H9 (cell line): ENCODE measurements around the gene MTCH1. TPM values are rescaled to one million over a fixed set of nuclear protein-coding genes. Genes with fewer than 3 reads are reported as not detected.

Experiments
- DNase-seq: peaks from one replicate; pipeline ENCODE4 v3.0.0-alpha.2; 2017
- H2AFZ ChIP-seq: one replicate; pipeline ENCODE4 v1.6.1; 2013; ENCODE audit warnings: mild to moderate bottlenecking, low read length, control low read depth, moderate library complexity
- H2AK5ac ChIP-seq: 2 replicates; pipeline ENCODE4 v1.6.1; 2013; ENCODE audit warnings: low read length, control low read depth, mixed read lengths; ENCODE audit not compliant: insufficient read length
- H2BK120ac ChIP-seq: one replicate; pipeline ENCODE4 v1.6.1; 2013; ENCODE audit warnings: low read depth, mild to moderate bottlenecking, low read length, control low read depth, inconsistent platforms; ENCODE audit not compliant: poor library complexity, severe bottlenecking
- H2BK12ac ChIP-seq: 2 replicates; pipeline ENCODE4 v1.6.1; 2013; ENCODE audit warnings: low read length, control low read depth, mixed read lengths, low read depth; ENCODE audit not compliant: insufficient read length
- H2BK15ac ChIP-seq: 2 replicates; pipeline ENCODE4 v1.6.1; 2013; ENCODE audit warnings: low read depth, low read length, control low read depth
- H2BK20ac ChIP-seq: one replicate; pipeline ENCODE4 v1.6.1; 2013; ENCODE audit warnings: low read depth, mild to moderate bottlenecking, low read length, control low read depth, inconsistent platforms; ENCODE audit not compliant: poor library complexity, severe bottlenecking
- H2BK5ac ChIP-seq: 2 replicates; pipeline ENCODE4 v1.6.1; 2013; ENCODE audit warnings: low read length, control low read depth, mixed read lengths; ENCODE audit not compliant: insufficient read length
- H3K14ac ChIP-seq: 2 replicates; pipeline ENCODE4 v1.6.1; 2013; ENCODE audit warnings: low read length, control low read depth; ENCODE audit not compliant: insufficient read depth
- H3K18ac ChIP-seq: 2 replicates; pipeline ENCODE4 v1.6.1; 2013; ENCODE audit warnings: low read depth, mild to moderate bottlenecking, mixed read lengths, low read length, control low read depth; ENCODE audit not compliant: insufficient read length
- H3K23ac ChIP-seq: 2 replicates; pipeline ENCODE4 v1.6.1; 2013; ENCODE audit warnings: low read length, control low read depth, mixed read lengths, low read depth; ENCODE audit not compliant: insufficient read length
- H3K23me2 ChIP-seq: 2 replicates; pipeline ENCODE4 v1.6.1; 2013; ENCODE audit warnings: low read depth, mild to moderate bottlenecking, mixed read lengths, low read length, control low read depth; ENCODE audit not compliant: insufficient read length, poor library complexity, severe bottlenecking
- H3K27ac ChIP-seq: 2 replicates; pipeline ENCODE4 v1.5.1; 2013; ENCODE audit warnings: low read length, control low read depth, mixed read lengths, low read depth; ENCODE audit not compliant: insufficient read length
- H3K27me3 ChIP-seq: 2 replicates; pipeline ENCODE4 v1.6.1; 2013; ENCODE audit warnings: low read length, control low read depth, inconsistent platforms; ENCODE audit not compliant: insufficient read depth
- H3K4ac ChIP-seq: 2 replicates; pipeline ENCODE4 v1.6.1; 2013; ENCODE audit warnings: low read depth, mild to moderate bottlenecking, control low read depth, inconsistent platforms, low read length, moderate library complexity
- H3K4me1 ChIP-seq: 2 replicates; pipeline ENCODE4 v1.6.1; 2013; ENCODE audit warnings: low read length, control low read depth, inconsistent platforms; ENCODE audit not compliant: insufficient read depth
- H3K4me2 ChIP-seq: 2 replicates; pipeline ENCODE4 v1.6.1; 2013; ENCODE audit warnings: low read length, control low read depth, mixed read lengths; ENCODE audit not compliant: insufficient read length, insufficient read depth
- H3K56ac ChIP-seq: 2 replicates; pipeline ENCODE4 v1.6.1; 2013; ENCODE audit warnings: low read depth, mild to moderate bottlenecking, mixed read lengths, low read length, control low read depth; ENCODE audit not compliant: insufficient read length
- H3K79me1 ChIP-seq: 2 replicates; pipeline ENCODE4 v1.6.1; 2013; ENCODE audit warnings: low read depth, mild to moderate bottlenecking, moderate library complexity, low read length, control low read depth, inconsistent platforms; ENCODE audit not compliant: insufficient read depth, poor library complexity, severe bottlenecking
- H3K79me2 ChIP-seq: 2 replicates; pipeline ENCODE4 v1.6.1; 2013; ENCODE audit warnings: low read length, control low read depth, inconsistent platforms; ENCODE audit not compliant: insufficient read depth
- H3K9ac ChIP-seq: 2 replicates; pipeline ENCODE4 v1.6.1; 2013; ENCODE audit warnings: low read length, control low read depth, mixed read lengths; ENCODE audit not compliant: insufficient read length; ENCODE audit errors: extremely low read depth
- H3K9me3 ChIP-seq: one replicate; pipeline ENCODE4 v1.6.1; 2013; ENCODE audit warnings: low read depth, low read length, inconsistent platforms; ENCODE audit not compliant: control insufficient read depth
- H3T11ph ChIP-seq: one replicate; pipeline ENCODE4 v1.6.1; 2013; ENCODE audit warnings: mild to moderate bottlenecking, low read length, control low read depth, inconsistent platforms
- H4K20me1 ChIP-seq: one replicate; pipeline ENCODE4 v1.6.1; 2013; ENCODE audit not compliant: control insufficient read depth, insufficient read length, insufficient read depth
- H4K5ac ChIP-seq: 2 replicates; pipeline ENCODE4 v1.6.1; 2013; ENCODE audit warnings: low read depth, mild to moderate bottlenecking, mixed read lengths, low read length, control low read depth; ENCODE audit not compliant: insufficient read length
- H4K8ac ChIP-seq: replicated peaks from 2 replicates; pipeline ENCODE4 v1.6.1; 2013; ENCODE audit warnings: low read length, control low read depth, mixed read lengths, low read depth; ENCODE audit not compliant: insufficient read length
- H4K91ac ChIP-seq: 2 replicates; pipeline ENCODE4 v1.6.1; 2013; ENCODE audit warnings: low read depth, mild to moderate bottlenecking, moderate library complexity, mixed read lengths, low read length, control low read depth; ENCODE audit not compliant: insufficient read length
- H3K27ac Mint-ChIP-seq, 3 experiments: 2 replicates in 2 of 3; 3 replicates in 1 of 3; pipeline ENCODE4 v1.8.0; 2020 to 2021; ENCODE audit warnings: mixed read lengths in 3 of 3, mild to moderate bottlenecking in 1 of 3, moderate library complexity in 1 of 3
- H3K27me3 Mint-ChIP-seq: 2 replicates; pipeline ENCODE4 v1.8.0; 2021; ENCODE audit warnings: low read depth, mild to moderate bottlenecking, moderate library complexity, mixed read lengths
- H3K36me3 Mint-ChIP-seq, 3 experiments: 2 replicates in 2 of 3; 3 replicates in 1 of 3; pipeline ENCODE4 v1.8.0; 2020 to 2021; ENCODE audit warnings: low read depth in 3 of 3, mixed read lengths in 3 of 3; ENCODE audit not compliant: insufficient read depth in 1 of 3
- H3K4me1 Mint-ChIP-seq, 2 experiments: 2 replicates each; pipeline ENCODE4 v1.8.0; 2020; ENCODE audit warnings: mixed read lengths in 2 of 2
- H3K4me3 Mint-ChIP-seq, 2 experiments: 2 replicates in 1 of 2; 3 replicates in 1 of 2; pipeline ENCODE4 v1.8.0; 2020 to 2021; ENCODE audit warnings: mild to moderate bottlenecking in 2 of 2, mixed read lengths in 2 of 2, moderate library complexity in 1 of 2
- H3K9me3 Mint-ChIP-seq, 2 experiments: 2 replicates in 1 of 2; 3 replicates in 1 of 2; pipeline ENCODE4 v1.8.0; 2020; ENCODE audit warnings: mild to moderate bottlenecking in 2 of 2, mixed read lengths in 2 of 2, moderate library complexity in 1 of 2
- WGBS: extraction: QIAGEN DNeasy Blood & Tissue Kit; methylation state at CpG from one replicate; pipeline ENCODE4 v1.1.7; 2013; ENCODE audit warnings: missing lambda C conversion rate, low lambda C conversion rate, mixed read lengths; ENCODE audit not compliant: insufficient read length; ENCODE audit errors: extremely low coverage; 5-methylcytosine and 5-hydroxymethylcytosine counted together
- long read RNA-seq: library from polyadenylated mRNA; unstranded; transcript quantifications from one replicate; pipeline ENCODE4 v2.0.0, GENCODE V29; 2020
- total RNA-seq: library from RNA; stranded (reverse); gene quantifications from 2 replicates; pipeline ENCODE4 v1.2.1, GENCODE V29; 2021
- TF ChIP-seq, protein P1 (sequence below): fragments of 200-600 bp; sonication (generic); conservative IDR thresholded peaks from 3 replicates; pipeline ENCODE4 v1.8.0; 2021; ENCODE audit warnings: antibody characterized with exemption, mild to moderate bottlenecking

Gene MTCH1, protein sequence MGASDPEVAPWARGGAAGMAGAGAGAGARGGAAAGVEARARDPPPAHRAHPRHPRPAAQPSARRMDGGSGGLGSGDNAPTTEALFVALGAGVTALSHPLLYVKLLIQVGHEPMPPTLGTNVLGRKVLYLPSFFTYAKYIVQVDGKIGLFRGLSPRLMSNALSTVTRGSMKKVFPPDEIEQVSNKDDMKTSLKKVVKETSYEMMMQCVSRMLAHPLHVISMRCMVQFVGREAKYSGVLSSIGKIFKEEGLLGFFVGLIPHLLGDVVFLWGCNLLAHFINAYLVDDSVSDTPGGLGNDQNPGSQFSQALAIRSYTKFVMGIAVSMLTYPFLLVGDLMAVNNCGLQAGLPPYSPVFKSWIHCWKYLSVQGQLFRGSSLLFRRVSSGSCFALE
- 200 and 205 TPM in 2 replicates for total RNA-seq
- long read RNA-seq, transcript MTCH1-201 (12 exons, 2,006 nt), result major isoform, 444 of 823 reads
- long read RNA-seq, transcript MTCH1-202 (12 exons, 2,057 nt), result minor isoform, 300 of 823 reads
- long read RNA-seq, transcript MTCH1-204 (11 exons, 1,572 nt), result minor isoform, 9 of 823 reads
- long read RNA-seq, partial matches to known transcripts, result 29 of 823 reads
- long read RNA-seq, other reads (novel, unspliced or antisense), result 41 of 823 reads

DNA sequence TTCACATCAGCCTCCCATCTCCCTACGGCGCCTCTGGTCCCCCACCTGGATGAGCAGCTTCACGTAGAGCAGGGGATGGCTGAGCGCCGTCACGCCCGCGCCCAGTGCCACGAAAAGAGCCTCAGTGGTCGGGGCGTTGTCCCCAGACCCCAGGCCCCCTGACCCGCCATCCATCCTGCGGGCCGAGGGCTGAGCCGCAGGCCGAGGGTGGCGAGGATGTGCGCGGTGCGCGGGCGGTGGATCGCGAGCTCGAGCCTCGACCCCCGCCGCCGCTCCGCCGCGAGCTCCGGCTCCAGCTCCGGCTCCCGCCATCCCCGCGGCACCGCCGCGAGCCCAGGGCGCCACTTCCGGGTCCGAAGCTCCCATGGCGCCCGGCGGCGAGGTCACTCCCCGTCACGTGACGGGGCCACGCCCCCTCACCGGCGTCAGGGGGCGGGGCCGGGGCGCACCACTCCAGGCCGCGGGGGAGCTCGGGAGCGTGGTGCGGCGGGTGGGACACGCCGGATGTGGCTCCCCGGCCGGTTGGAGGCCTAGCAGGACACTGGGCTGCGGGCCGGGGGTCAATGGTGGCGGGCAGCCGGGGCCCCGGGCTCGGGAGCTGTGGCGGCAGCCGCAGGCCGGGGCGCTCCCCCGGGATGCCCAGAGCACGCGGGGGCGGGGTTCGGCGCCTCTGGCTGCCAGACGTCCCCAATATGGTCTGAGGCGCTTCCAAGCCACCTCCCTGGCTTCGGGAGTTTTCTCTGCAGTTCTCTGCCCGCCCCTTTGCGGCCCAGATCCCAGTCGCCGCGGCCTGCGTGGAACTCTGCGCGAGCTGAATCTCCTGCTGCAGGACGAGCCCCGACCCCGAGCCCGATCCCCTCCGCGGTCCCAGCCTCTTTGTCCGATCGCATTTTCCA lies at the start of gene MTCH1:
Gene MTCH1, minus strand, starts transcription at position 389 of the 896 bp plus-strand sequence. Its CDS starts 23 bp downstream, at position 366.
- Histone ChIP-seq H2BK120ac (peak within 1 kb of the TSS; percentile 65), H3K56ac (no peak within 1 kb of the TSS), H2AFZ (no peak within 1 kb of the TSS), H3K18ac (peak within 1 kb of the TSS; percentile 93), H3K27ac (peak within 1 kb of the TSS; percentile 23), H3K14ac (peak within 1 kb of the TSS; percentile 88), H3K23me2 (peaks cover 21% of the 10 kb centered on the region), H3K4ac (no peak within 1 kb of the TSS; the same call in 1 of the 2 replicates), H4K5ac (no peak within 1 kb of the TSS), H2BK20ac (no peak within 1 kb of the TSS), H3K9ac (peak within 1 kb of the TSS; percentile 89), H3K27me3 (no peaks in the 10 kb centered on the region), H2BK15ac (no peak within 1 kb of the TSS; the same call in 1 of the 2 replicates), H2BK5ac (no peak within 1 kb of the TSS), H4K8ac (no peak within 1 kb of the TSS), H2BK12ac (no peak within 1 kb of the TSS), H4K20me1 (no peaks in the 10 kb centered on the region), H3K4me2 (peak within 1 kb of the TSS; percentile 100), H3K23ac (no peak within 1 kb of the TSS), H3K9me3 (no peaks in the 10 kb centered on the region), H4K91ac (no peak within 1 kb of the TSS), H3K79me2 (peaks cover 38% of the 10 kb centered on the region; the same call in 1 of the 2 replicates), H2AK5ac (no peak within 1 kb of the TSS), H3T11ph (no peak within 1 kb of the TSS), H3K4me1 (peaks cover 14% of the 10 kb centered on the region; the same call in 1 of the 2 replicates), H3K79me1 (no peaks in the 10 kb centered on the region)
- WGBS, result no CpG with 5 or more reads among the region's 101 CpGs
- Mint-ChIP-seq H3K27me3 (peaks cover 3% of the 10 kb centered on the region), H3K36me3 (peaks cover 5 to 7% (median 5%) of the 10 kb centered on the region in 3 experiments; a peak in 4 of 7 replicates), H3K4me1 (peaks cover 20% of the 10 kb centered on the region in 2 experiments), H3K9me3 (no peaks in the 10 kb centered on the region), H3K27ac (peak within 1 kb of the TSS; percentile 94 to 99 (median 97)), H3K4me3 (peak within 1 kb of the TSS; percentile 90 to 97)
- TF ChIP-seq, protein P1, sequence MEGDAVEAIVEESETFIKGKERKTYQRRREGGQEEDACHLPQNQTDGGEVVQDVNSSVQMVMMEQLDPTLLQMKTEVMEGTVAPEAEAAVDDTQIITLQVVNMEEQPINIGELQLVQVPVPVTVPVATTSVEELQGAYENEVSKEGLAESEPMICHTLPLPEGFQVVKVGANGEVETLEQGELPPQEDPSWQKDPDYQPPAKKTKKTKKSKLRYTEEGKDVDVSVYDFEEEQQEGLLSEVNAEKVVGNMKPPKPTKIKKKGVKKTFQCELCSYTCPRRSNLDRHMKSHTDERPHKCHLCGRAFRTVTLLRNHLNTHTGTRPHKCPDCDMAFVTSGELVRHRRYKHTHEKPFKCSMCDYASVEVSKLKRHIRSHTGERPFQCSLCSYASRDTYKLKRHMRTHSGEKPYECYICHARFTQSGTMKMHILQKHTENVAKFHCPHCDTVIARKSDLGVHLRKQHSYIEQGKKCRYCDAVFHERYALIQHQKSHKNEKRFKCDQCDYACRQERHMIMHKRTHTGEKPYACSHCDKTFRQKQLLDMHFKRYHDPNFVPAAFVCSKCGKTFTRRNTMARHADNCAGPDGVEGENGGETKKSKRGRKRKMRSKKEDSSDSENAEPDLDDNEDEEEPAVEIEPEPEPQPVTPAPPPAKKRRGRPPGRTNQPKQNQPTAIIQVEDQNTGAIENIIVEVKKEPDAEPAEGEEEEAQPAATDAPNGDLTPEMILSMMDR, result no peak
- DNase-seq, result peak; percentile 84
